Ishikawa (cell line): Measurements from ENCODE around the gene TRIM4.

Experiments used
- CEBPB ChIP-seq: IDR thresholded peaks from 2 replicates; pipeline ENCODE4 v1.6.1; 2012
- CREB1 ChIP-seq: IDR thresholded peaks from 2 replicates; pipeline ENCODE4 v1.6.1; 2012; ENCODE audit warnings: low read depth
- EP300 ChIP-seq: IDR thresholded peaks from 2 replicates; pipeline ENCODE4 v1.6.1; 2012; ENCODE audit warnings: borderline replicate concordance
- FOXM1 ChIP-seq: IDR thresholded peaks from 2 replicates; pipeline ENCODE4 v1.6.1; 2012; ENCODE audit warnings: low read depth, borderline replicate concordance
- NFIC ChIP-seq: IDR thresholded peaks from 2 replicates; pipeline ENCODE4 v1.6.1; 2012
- RAD21 ChIP-seq: IDR thresholded peaks from 2 replicates; pipeline ENCODE4 v1.6.1; 2012; ENCODE audit warnings: low read depth
- YY1 ChIP-seq: IDR thresholded peaks from 2 replicates; pipeline ENCODE4 v1.6.1; 2012; ENCODE audit warnings: low read depth
- ZBTB7A ChIP-seq: IDR thresholded peaks from 2 replicates; pipeline ENCODE4 v1.6.1; 2012; ENCODE audit warnings: low read depth
- TF ChIP-seq, protein P1 (sequence below): IDR thresholded peaks from 2 replicates; pipeline ENCODE4 v1.6.1; 2012
- TF ChIP-seq, protein P2 (sequence below): IDR thresholded peaks from 2 replicates; pipeline ENCODE4 v1.6.1; 2012; ENCODE audit warnings: low read depth, mild to moderate bottlenecking
- TF ChIP-seq, protein P3 (sequence below): IDR thresholded peaks from 2 replicates; pipeline ENCODE4 v1.6.1; 2012

DNA sequence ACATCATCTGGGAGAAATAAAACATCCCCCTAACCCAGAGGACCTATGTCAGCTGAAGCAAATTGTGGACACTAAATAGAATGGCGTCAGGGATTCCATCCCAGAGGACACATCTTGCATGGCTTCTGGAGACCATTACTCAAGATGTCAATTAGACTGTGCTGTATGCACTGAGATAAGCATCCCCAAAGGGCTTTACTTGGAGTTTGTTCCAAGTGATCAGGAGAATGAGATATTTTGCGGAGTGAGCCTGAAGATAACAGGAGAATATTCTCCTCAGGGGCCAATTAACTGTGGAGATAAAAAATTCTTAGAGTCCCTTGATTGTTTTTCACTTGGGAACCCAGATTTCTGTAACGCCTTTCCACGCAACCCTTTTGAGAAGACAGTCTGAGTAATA is 38.0 kb downstream of the TRIM4 start:
- no peak for TF ChIP-seq EP300
- TF ChIP-seq, protein P1, sequence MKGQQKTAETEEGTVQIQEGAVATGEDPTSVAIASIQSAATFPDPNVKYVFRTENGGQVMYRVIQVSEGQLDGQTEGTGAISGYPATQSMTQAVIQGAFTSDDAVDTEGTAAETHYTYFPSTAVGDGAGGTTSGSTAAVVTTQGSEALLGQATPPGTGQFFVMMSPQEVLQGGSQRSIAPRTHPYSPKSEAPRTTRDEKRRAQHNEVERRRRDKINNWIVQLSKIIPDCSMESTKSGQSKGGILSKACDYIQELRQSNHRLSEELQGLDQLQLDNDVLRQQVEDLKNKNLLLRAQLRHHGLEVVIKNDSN: no peak
- no peak for TF ChIP-seq CREB1
- no peak for TF ChIP-seq FOXM1
- TF ChIP-seq NFIC: no peak
- no peak for TF ChIP-seq RAD21
- TF ChIP-seq ZBTB7A: no peak
- no peak for TF ChIP-seq YY1
- no peak for TF ChIP-seq CEBPB
- TF ChIP-seq, protein P2, sequence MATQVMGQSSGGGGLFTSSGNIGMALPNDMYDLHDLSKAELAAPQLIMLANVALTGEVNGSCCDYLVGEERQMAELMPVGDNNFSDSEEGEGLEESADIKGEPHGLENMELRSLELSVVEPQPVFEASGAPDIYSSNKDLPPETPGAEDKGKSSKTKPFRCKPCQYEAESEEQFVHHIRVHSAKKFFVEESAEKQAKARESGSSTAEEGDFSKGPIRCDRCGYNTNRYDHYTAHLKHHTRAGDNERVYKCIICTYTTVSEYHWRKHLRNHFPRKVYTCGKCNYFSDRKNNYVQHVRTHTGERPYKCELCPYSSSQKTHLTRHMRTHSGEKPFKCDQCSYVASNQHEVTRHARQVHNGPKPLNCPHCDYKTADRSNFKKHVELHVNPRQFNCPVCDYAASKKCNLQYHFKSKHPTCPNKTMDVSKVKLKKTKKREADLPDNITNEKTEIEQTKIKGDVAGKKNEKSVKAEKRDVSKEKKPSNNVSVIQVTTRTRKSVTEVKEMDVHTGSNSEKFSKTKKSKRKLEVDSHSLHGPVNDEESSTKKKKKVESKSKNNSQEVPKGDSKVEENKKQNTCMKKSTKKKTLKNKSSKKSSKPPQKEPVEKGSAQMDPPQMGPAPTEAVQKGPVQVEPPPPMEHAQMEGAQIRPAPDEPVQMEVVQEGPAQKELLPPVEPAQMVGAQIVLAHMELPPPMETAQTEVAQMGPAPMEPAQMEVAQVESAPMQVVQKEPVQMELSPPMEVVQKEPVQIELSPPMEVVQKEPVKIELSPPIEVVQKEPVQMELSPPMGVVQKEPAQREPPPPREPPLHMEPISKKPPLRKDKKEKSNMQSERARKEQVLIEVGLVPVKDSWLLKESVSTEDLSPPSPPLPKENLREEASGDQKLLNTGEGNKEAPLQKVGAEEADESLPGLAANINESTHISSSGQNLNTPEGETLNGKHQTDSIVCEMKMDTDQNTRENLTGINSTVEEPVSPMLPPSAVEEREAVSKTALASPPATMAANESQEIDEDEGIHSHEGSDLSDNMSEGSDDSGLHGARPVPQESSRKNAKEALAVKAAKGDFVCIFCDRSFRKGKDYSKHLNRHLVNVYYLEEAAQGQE: no peak
- TF ChIP-seq, protein P3, sequence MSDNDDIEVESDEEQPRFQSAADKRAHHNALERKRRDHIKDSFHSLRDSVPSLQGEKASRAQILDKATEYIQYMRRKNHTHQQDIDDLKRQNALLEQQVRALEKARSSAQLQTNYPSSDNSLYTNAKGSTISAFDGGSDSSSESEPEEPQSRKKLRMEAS: no peak
